ENCODE data around the gene KCTD1.

KCTD1 gene

DNA sequence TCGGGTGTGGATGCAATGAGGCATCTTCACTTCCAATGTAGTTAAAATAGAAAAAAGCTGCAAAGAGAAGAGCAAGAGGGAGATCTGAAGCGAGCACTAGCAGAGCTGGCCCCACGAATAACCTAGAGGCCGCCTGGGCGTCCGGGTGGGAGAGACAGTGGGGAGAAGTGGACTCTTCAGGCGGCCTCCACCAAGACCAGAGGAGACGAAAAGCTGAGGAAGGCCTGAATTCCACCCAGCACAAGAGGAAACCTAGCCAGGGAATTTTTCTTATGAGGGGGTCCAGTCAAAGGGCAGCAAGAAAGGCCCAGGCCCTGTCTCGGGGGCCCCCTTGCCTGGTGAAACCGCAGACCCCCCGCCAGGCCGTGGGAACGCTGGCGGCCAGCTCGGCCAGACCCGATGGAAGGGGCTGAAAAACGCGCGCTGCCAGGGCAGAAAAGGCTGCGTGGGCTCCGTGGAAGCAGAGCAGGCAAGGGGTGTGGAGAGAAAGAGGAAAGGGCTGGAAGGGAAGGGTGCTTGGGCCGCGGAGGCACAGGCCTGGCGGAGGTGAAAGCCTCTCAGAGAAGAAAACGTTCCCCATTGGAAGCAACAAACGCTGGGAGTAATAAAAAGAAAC lies 69.2 kb downstream of the KCTD1 start:
- POLR2A ChIA-PET = no interaction called here
- no peaks in the 10 kb centered on the region for H3K4me1 ChIP-seq (ENCODE audit: control extremely low read depth in 1 of 4, control insufficient read depth in 4 of 4, insufficient read depth in 4 of 4, low read length in 3 of 4)
- DNase-seq = no peak
- H3K27ac ChIP-seq (ENCODE audit: insufficient read depth in 1 of 2, low read depth in 1 of 2, low read length in 2 of 2, poor library complexity in 1 of 2, severe bottlenecking in 2 of 2) = no peak overlapping the region
- WGBS (ENCODE audit: insufficient coverage) = 92% methylated on average over 26 of the region's 26 CpGs
- H3K9me3 ChIP-seq (ENCODE audit: control extremely low read depth in 1 of 5, control insufficient read depth in 4 of 5, insufficient read depth in 2 of 5, low read depth in 1 of 5, low read length in 4 of 5) = no peaks in the 10 kb centered on the region
- H3K4me3 ChIP-seq (ENCODE audit: control insufficient read depth in 1 of 7, extremely low read depth in 1 of 7, insufficient read depth in 4 of 7, low read depth in 2 of 7, low read length in 6 of 7) = no peak overlapping the region
- H3K36me3 ChIP-seq (ENCODE audit: control insufficient read depth in 4 of 4, insufficient read depth in 4 of 4, low read length in 3 of 4) = no peaks in the 10 kb centered on the region
- no peaks in the 10 kb centered on the region for H3K27me3 ChIP-seq (replicated peaks in 2 of 5; ENCODE audit: control insufficient read depth in 4 of 5, insufficient read depth in 5 of 5, low read length in 4 of 5)
- CTCF ChIA-PET = no interaction called here

GRCh38 chr18:26477828-26478466 lies 70.4 kb downstream of the KCTD1 start:
- Histone ChIP-seq H3K27me3 (replicated peaks in 2 of 5; ENCODE audit: control insufficient read depth in 4 of 5, insufficient read depth in 5 of 5, low read length in 4 of 5) (no peaks in the 10 kb centered on the region), H3K4me1 (ENCODE audit: control extremely low read depth in 1 of 4, control insufficient read depth in 4 of 4, insufficient read depth in 4 of 4, low read length in 3 of 4) (no peaks in the 10 kb centered on the region), H3K4me3 (ENCODE audit: control insufficient read depth in 1 of 7, extremely low read depth in 1 of 7, insufficient read depth in 4 of 7, low read depth in 2 of 7, low read length in 6 of 7) (no peak overlapping the region), H3K9me3 (ENCODE audit: control extremely low read depth in 1 of 5, control insufficient read depth in 4 of 5, insufficient read depth in 2 of 5, low read depth in 1 of 5, low read length in 4 of 5) (no peaks in the 10 kb centered on the region), H3K36me3 (ENCODE audit: control insufficient read depth in 4 of 4, insufficient read depth in 4 of 4, low read length in 3 of 4) (no peaks in the 10 kb centered on the region), H3K27ac (ENCODE audit: insufficient read depth in 1 of 2, low read depth in 1 of 2, low read length in 2 of 2, poor library complexity in 1 of 2, severe bottlenecking in 2 of 2) (no peak overlapping the region)
- POLR2A ChIA-PET = no interaction called here
- CTCF ChIA-PET = interaction anchor here (0.7 kb wide), 1 partner anchor 10 kb away, joined by 3 read pairs; no protein-coding TSS in a partner anchor
- WGBS (ENCODE audit: insufficient coverage) = no CpG with 5 or more reads among the region's 4 CpGs
- no peak for DNase-seq

DNA sequence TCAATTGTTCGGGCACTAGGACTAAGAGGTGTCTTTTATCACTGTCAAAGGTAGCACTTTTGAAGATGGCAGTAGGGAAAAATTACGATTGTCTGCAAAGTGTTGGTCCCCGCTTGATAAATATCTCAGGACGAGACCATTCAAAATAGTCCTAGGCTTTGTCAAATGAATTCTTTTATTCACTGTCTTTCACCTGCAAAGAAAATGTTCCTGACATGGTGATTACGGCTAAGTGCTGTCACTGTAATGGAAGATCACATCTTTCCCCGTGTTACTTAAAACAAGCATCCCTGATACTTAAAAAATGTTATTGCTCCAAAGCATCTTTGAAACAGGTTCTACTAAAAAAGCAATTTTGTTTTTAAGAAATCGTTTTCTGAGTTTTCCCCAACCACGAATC lies 71.7 kb downstream of the KCTD1 start:
- no peaks in the 10 kb centered on the region for H3K9me3 ChIP-seq (ENCODE audit: control extremely low read depth in 1 of 5, control insufficient read depth in 4 of 5, insufficient read depth in 2 of 5, low read depth in 1 of 5, low read length in 4 of 5)
- no peaks in the 10 kb centered on the region for H3K36me3 ChIP-seq (ENCODE audit: control insufficient read depth in 4 of 4, insufficient read depth in 4 of 4, low read length in 3 of 4)
- no peak overlapping the region for H3K27ac ChIP-seq (ENCODE audit: insufficient read depth in 1 of 2, low read depth in 1 of 2, low read length in 2 of 2, poor library complexity in 1 of 2, severe bottlenecking in 2 of 2)
- H3K4me1 ChIP-seq (ENCODE audit: control extremely low read depth in 1 of 4, control insufficient read depth in 4 of 4, insufficient read depth in 4 of 4, low read length in 3 of 4) = no peaks in the 10 kb centered on the region
- 100% methylated on average over 5 of the region's 8 CpGs for WGBS (ENCODE audit: insufficient coverage)
- H3K4me3 ChIP-seq (ENCODE audit: control insufficient read depth in 1 of 7, extremely low read depth in 1 of 7, insufficient read depth in 4 of 7, low read depth in 2 of 7, low read length in 6 of 7) = no peak overlapping the region
- POLR2A ChIA-PET = no interaction called here
- no peak for DNase-seq
- CTCF ChIA-PET = interaction anchor here (1.3 kb wide), 1 partner anchor 10 kb away, joined by 4 read pairs; no protein-coding TSS in a partner anchor
- no peaks in the 10 kb centered on the region for H3K27me3 ChIP-seq (replicated peaks in 2 of 5; ENCODE audit: control insufficient read depth in 4 of 5, insufficient read depth in 5 of 5, low read length in 4 of 5)

DNA sequence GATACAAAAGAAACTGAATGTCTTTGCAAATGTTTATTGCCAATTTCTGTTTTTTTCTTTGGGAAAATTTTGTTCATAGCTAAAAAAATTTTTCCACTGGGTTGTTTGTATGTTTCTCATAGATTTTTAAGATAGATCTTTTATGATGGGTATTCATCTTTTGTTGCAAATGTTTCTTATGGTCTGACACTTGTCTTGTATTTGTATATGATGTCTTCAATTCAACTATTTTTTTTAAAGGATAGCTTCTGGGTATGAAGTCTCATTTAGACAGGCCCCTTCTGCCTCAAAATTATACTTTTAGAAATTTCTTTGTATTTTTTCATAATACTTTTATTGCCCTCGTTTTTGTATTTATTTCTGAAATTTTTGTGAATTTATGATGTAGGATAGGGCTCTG lies 73.8 kb downstream of the KCTD1 start:
- H3K9me3 ChIP-seq (ENCODE audit: control extremely low read depth in 1 of 5, control insufficient read depth in 4 of 5, insufficient read depth in 2 of 5, low read depth in 1 of 5, low read length in 4 of 5) = no peaks in the 10 kb centered on the region
- no peak overlapping the region for H3K4me3 ChIP-seq (ENCODE audit: control insufficient read depth in 1 of 7, extremely low read depth in 1 of 7, insufficient read depth in 4 of 7, low read depth in 2 of 7, low read length in 6 of 7)
- no peaks in the 10 kb centered on the region for H3K4me1 ChIP-seq (ENCODE audit: control extremely low read depth in 1 of 4, control insufficient read depth in 4 of 4, insufficient read depth in 4 of 4, low read length in 3 of 4)
- no peaks in the 10 kb centered on the region for H3K36me3 ChIP-seq (ENCODE audit: control insufficient read depth in 4 of 4, insufficient read depth in 4 of 4, low read length in 3 of 4)
- ChIA-PET CTCF (interaction anchor here (1.3 kb wide), 1 partner anchor 14 kb away, joined by 3 read pairs; no protein-coding TSS in a partner anchor), POLR2A (no interaction called here)
- WGBS (ENCODE audit: insufficient coverage) = no CpG with 5 or more reads among the region's 1 CpG
- H3K27ac ChIP-seq (ENCODE audit: insufficient read depth in 1 of 2, low read depth in 1 of 2, low read length in 2 of 2, poor library complexity in 1 of 2, severe bottlenecking in 2 of 2) = no peak overlapping the region
- no peaks in the 10 kb centered on the region for H3K27me3 ChIP-seq (replicated peaks in 2 of 5; ENCODE audit: control insufficient read depth in 4 of 5, insufficient read depth in 5 of 5, low read length in 4 of 5)
- no peak for DNase-seq

GRCh38 chr18:26473672-26474071 lies 74.7 kb downstream of the KCTD1 start:
- POLR2A ChIA-PET = no interaction called here
- CTCF ChIA-PET = interaction anchor here (1.3 kb wide), 2 partner anchors 15 to 67 kb away, joined by 3 to 4 read pairs; no protein-coding TSS in a partner anchor

GRCh38 chr18:26471826-26472225 lies 76.5 kb downstream of the KCTD1 start:
- POLR2A ChIA-PET = no interaction called here
- no peak overlapping the region for H3K4me3 ChIP-seq (ENCODE audit: control insufficient read depth in 1 of 7, extremely low read depth in 1 of 7, insufficient read depth in 4 of 7, low read depth in 2 of 7, low read length in 6 of 7)
- no peaks in the 10 kb centered on the region for H3K9me3 ChIP-seq (ENCODE audit: control extremely low read depth in 1 of 5, control insufficient read depth in 4 of 5, insufficient read depth in 2 of 5, low read depth in 1 of 5, low read length in 4 of 5)
- CTCF ChIA-PET = interaction anchor here (1.6 to 1.8 kb wide), 2 partner anchors 9 to 22 kb away, joined by 4 to 5 read pairs; no protein-coding TSS in a partner anchor
- no peak overlapping the region for H3K27ac ChIP-seq (ENCODE audit: insufficient read depth in 1 of 2, low read depth in 1 of 2, low read length in 2 of 2, poor library complexity in 1 of 2, severe bottlenecking in 2 of 2)
- no peaks in the 10 kb centered on the region for H3K27me3 ChIP-seq (replicated peaks in 2 of 5; ENCODE audit: control insufficient read depth in 4 of 5, insufficient read depth in 5 of 5, low read length in 4 of 5)
- WGBS (ENCODE audit: insufficient coverage) = 98% methylated on average over 7 of the region's 9 CpGs
- no peak for DNase-seq
- H3K36me3 ChIP-seq (ENCODE audit: control insufficient read depth in 4 of 4, insufficient read depth in 4 of 4, low read length in 3 of 4) = no peaks in the 10 kb centered on the region
- H3K4me1 ChIP-seq (ENCODE audit: control extremely low read depth in 1 of 4, control insufficient read depth in 4 of 4, insufficient read depth in 4 of 4, low read length in 3 of 4) = peaks cover 0 to 2% (median 0%) of the 10 kb centered on the region in 4 experiments

More at GRCh38 chr18:26473672-26474071, 74.7 kb downstream of the KCTD1 start:
- Histone ChIP-seq H3K9me3 (ENCODE audit: control extremely low read depth in 1 of 5, control insufficient read depth in 4 of 5, insufficient read depth in 2 of 5, low read depth in 1 of 5, low read length in 4 of 5) (no peaks in the 10 kb centered on the region), H3K27ac (ENCODE audit: insufficient read depth in 1 of 2, low read depth in 1 of 2, low read length in 2 of 2, poor library complexity in 1 of 2, severe bottlenecking in 2 of 2) (no peak overlapping the region), H3K27me3 (replicated peaks in 2 of 5; ENCODE audit: control insufficient read depth in 4 of 5, insufficient read depth in 5 of 5, low read length in 4 of 5) (no peaks in the 10 kb centered on the region), H3K36me3 (ENCODE audit: control insufficient read depth in 4 of 4, insufficient read depth in 4 of 4, low read length in 3 of 4) (no peaks in the 10 kb centered on the region), H3K4me3 (ENCODE audit: control insufficient read depth in 1 of 7, extremely low read depth in 1 of 7, insufficient read depth in 4 of 7, low read depth in 2 of 7, low read length in 6 of 7) (no peak overlapping the region), H3K4me1 (ENCODE audit: control extremely low read depth in 1 of 4, control insufficient read depth in 4 of 4, insufficient read depth in 4 of 4, low read length in 3 of 4) (peaks cover 0 to 2% (median 0%) of the 10 kb centered on the region in 4 experiments)
- DNase-seq = no peak
- 100% methylated on average over 4 of the region's 4 CpGs for WGBS (ENCODE audit: insufficient coverage)

DNA sequence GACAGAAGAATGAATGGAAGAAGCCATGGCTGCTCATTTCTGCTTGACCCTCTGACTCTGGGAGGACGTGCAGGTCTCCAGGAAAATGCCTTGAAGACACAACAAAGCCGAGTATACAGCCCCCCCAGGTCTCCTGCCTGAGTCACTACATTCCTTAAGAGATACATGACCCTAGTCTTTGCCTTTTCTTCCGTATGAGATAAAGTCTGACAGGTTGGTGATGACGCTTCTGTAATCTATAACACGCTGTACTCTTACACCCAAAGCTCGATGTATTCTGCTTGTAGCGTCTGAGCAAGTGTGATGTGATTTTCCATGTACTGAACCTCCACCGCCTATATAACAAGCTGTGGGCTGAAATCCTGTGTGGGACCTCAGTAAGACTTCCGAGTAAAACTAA lies 77.3 kb downstream of the KCTD1 start:
- Histone ChIP-seq H3K27me3 (replicated peaks in 2 of 5; ENCODE audit: control insufficient read depth in 4 of 5, insufficient read depth in 5 of 5, low read length in 4 of 5) (no peaks in the 10 kb centered on the region), H3K27ac (ENCODE audit: insufficient read depth in 1 of 2, low read depth in 1 of 2, low read length in 2 of 2, poor library complexity in 1 of 2, severe bottlenecking in 2 of 2) (no peak overlapping the region), H3K36me3 (ENCODE audit: control insufficient read depth in 4 of 4, insufficient read depth in 4 of 4, low read length in 3 of 4) (no peaks in the 10 kb centered on the region), H3K4me1 (ENCODE audit: control extremely low read depth in 1 of 4, control insufficient read depth in 4 of 4, insufficient read depth in 4 of 4, low read length in 3 of 4) (peaks cover 0 to 2% (median 0%) of the 10 kb centered on the region in 4 experiments), H3K9me3 (ENCODE audit: control extremely low read depth in 1 of 5, control insufficient read depth in 4 of 5, insufficient read depth in 2 of 5, low read depth in 1 of 5, low read length in 4 of 5) (no peaks in the 10 kb centered on the region), H3K4me3 (ENCODE audit: control insufficient read depth in 1 of 7, extremely low read depth in 1 of 7, insufficient read depth in 4 of 7, low read depth in 2 of 7, low read length in 6 of 7) (no peak overlapping the region)
- POLR2A ChIA-PET = no interaction called here
- WGBS (ENCODE audit: insufficient coverage) = 93% methylated on average over 9 of the region's 9 CpGs
- no peak for DNase-seq
- CTCF ChIA-PET = interaction anchor here (1.8 kb wide), 1 partner anchor 21 kb away, joined by 5 read pairs; no protein-coding TSS in a partner anchor
